IPS-18c (cell line): ENCODE results near the gene NTN4.
"Not testable (repeated sequence)": the region's sequence is repeated elsewhere in the genome, so short reads cannot be mapped to it uniquely, and the experiment has no call there.

Source experiments
- H3K4me3 ChIP-seq: 2 replicates; pipeline ENCODE4 v1.7.0; 2013; ENCODE audit warnings: low read depth, mild to moderate bottlenecking, low read length, moderate library complexity; ENCODE audit not compliant: insufficient read depth
- H3K9me3 ChIP-seq: one replicate; pipeline ENCODE4 v1.6.1; 2013; ENCODE audit warnings: mild to moderate bottlenecking, low read length, moderate library complexity; ENCODE audit not compliant: control insufficient read depth, insufficient read depth

Gene NTN4

GRCh38 chr12:95629392-95629791, 161.2 kb downstream of the NTN4 start:
- Histone ChIP-seq H3K9me3 (no peaks in the 10 kb centered on the region), H3K4me3 (no peak overlapping the region)

- Histone ChIP-seq H3K9me3 (no peaks in the 10 kb centered on the region), H3K4me3 (no peak overlapping the region)
Measured at GRCh38 chr12:95626854-95627253, 163.7 kb downstream of the NTN4 start.

GRCh38 chr12:95625012-95625411, 165.6 kb downstream of the NTN4 start:
- Histone ChIP-seq H3K9me3 (no peaks in the 10 kb centered on the region), H3K4me3 (no peak overlapping the region)

DNA sequence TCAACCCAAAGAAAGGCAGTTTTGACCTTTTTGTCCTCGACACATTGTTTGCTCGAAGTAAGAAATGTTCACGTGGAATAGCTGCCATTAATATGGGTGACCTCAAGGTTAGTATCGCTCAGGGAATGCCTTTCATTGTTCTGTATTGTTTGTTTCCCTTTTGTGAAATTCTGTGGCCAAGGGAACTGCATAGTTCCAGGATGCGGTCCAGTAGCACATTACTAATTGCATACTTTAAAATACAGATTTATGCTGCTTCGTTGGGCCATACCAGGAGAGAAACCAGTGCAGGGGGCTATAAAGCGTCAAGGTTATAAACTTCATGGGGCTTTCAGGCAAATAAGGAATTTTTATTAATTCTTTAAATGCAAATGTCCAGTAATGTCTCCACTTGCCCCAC, 166.0 kb downstream of the NTN4 start:
- H3K9me3 ChIP-seq = no peaks in the 10 kb centered on the region
- no peak overlapping the region for H3K4me3 ChIP-seq

- Histone ChIP-seq H3K4me3 (no peak overlapping the region), H3K9me3 (no peaks in the 10 kb centered on the region)
Measured at GRCh38 chr12:95623554-95624170, 166.9 kb downstream of the NTN4 start.

GRCh38 chr12:95622879-95623278, 167.7 kb downstream of the NTN4 start:
- Histone ChIP-seq H3K9me3 (no peaks in the 10 kb centered on the region), H3K4me3 (no peak overlapping the region)

DNA sequence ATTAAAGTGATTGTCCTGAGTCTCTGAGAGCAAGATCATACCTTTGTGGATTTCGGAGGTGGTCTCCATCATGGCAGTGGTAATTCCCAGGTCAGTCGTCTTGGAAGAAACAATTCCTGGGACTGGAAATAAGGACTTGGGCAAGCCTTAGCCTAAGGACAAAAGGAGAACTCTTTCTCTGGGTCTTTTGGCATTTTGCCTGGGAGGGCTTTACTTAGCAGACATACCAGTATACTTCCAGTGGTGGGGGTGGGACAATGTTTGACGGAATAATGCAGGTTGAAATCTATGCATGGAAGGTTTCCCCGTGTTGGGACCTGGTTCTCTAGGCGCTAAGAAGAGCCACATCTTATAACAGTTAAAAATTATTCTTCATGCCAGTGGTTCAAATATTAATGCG, 168.8 kb downstream of the NTN4 start:
- Histone ChIP-seq H3K9me3 (no peaks in the 10 kb centered on the region), H3K4me3 (no peak overlapping the region)

GRCh38 chr12:95620171-95620570, 170.4 kb downstream of the NTN4 start:
- Histone ChIP-seq H3K9me3 (no peaks in the 10 kb centered on the region), H3K4me3 (no peak overlapping the region)

GRCh38 chr12:95616470-95616869, 174.1 kb downstream of the NTN4 start:
- not testable (repeated sequence) for H3K4me3 ChIP-seq, H3K9me3 ChIP-seq

GRCh38 chr12:95615749-95616148, 174.8 kb downstream of the NTN4 start:
- no peaks in the 10 kb centered on the region for H3K9me3 ChIP-seq
- H3K4me3 ChIP-seq = no peak overlapping the region

DNA sequence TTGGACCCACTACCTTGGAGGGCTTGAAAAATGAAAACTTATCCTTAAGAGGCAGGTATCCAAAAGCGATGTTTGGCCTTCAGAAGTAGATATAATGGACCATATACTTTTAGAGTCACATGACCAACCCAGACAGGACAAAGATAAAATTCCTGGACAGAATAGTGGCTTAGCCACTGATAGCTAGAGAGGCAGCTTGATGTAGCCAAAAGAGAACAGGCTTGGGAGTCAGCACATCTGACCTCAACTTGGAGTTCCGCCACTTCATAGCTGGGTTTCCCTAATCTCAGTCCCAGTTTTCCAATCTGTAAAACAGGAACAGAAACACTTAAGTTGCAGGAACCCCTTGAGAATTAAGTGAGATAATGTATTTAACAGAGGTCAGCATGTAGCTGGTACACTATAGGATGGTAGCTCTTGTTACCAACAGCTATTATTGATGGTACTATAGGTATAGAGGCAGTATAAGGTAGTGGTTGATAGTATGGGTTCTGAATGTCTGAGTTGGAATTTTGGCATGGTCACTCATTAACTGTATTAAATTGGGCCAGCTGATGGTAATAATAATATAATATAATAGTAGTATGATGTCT, 176.1 kb downstream of the NTN4 start:
- Histone ChIP-seq H3K9me3 (no peaks in the 10 kb centered on the region), H3K4me3 (no peak overlapping the region)

- Histone ChIP-seq H3K4me3 (no peak overlapping the region), H3K9me3 (no peaks in the 10 kb centered on the region)
Measured at GRCh38 chr12:95613021-95613420, 177.5 kb downstream of the NTN4 start.

DNA sequence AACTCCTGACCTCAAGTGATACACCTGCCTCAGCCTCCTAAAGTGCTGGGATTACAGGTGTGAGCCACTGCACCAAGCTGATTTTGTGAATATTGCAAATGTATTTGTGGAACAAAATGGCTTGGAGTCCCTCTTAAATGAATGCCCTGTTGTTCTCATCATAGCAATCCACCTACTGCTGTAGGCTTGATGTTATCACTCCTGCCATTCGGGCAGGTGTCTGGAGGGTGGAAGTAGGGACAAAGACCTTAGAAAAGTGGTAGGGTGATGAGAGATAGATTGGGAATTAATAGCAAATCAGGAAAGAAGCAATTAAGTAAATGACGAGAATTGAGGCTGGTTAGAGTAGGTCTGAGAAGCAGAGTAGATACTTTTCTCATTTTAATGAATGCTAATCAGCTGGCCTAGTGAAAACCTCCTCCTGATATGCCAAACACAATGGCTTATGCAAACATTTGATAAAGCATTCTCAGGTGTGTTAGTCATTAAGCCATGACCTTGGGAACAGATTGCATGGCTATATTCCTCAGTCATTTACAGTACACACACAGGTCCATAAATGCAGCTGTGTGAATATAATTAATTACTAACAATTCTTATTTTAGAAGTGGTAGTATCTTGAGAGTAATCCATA, 178.8 kb downstream of the NTN4 start:
- Histone ChIP-seq H3K4me3 (no peak overlapping the region), H3K9me3 (no peaks in the 10 kb centered on the region)

DNA sequence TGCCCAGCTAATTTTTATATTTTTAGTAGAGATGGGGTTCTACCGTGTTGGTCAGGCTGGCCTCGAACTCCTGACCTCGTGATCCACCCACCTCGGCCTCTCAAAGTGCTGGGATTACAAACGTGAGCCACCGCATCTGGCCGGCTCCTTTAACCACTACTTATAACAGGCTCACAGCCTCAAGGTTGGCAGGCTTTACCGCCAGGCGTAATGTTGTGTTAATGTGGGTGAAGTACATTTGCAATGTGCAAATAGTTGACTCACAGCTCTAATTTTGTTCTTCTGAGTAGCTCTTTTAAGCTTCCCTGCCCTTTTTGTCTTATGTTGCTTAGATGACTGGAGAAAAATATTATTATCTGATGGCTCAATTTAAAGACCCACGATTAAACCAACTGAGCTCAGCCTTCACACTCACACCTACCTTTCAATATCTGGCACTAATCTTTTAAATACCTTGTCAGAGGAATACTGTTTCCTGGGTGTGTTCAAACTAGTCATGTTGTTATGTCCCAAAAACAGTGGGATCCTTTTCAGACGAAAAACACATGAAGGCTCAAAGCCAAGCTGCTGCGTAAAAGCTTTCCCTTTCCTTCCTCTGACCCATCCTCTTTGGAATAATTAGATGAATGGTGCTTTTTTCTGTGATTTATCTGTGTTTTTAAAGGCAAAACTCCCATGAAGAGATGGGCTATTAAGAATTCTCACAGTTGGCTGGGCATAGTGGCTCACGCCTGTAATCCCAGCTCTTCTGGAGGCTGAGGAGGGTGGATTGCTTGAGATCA, 182.1 kb downstream of the NTN4 start:
- Histone ChIP-seq H3K9me3 (no peaks in the 10 kb centered on the region), H3K4me3 (no peak overlapping the region)
